NCI-H2171 (cell line): ENCODE measurements around the gene TMEM132C.

Source experiments
- DNase-seq: peaks from one replicate; lab custom pipeline; 2025; lab: John Stamatoyannopoulos, UW

TMEM132C gene

GRCh38 chr12:128664501-128664900 lies 397.5 kb downstream of the TMEM132C start:
- no peak for DNase-seq

DNA sequence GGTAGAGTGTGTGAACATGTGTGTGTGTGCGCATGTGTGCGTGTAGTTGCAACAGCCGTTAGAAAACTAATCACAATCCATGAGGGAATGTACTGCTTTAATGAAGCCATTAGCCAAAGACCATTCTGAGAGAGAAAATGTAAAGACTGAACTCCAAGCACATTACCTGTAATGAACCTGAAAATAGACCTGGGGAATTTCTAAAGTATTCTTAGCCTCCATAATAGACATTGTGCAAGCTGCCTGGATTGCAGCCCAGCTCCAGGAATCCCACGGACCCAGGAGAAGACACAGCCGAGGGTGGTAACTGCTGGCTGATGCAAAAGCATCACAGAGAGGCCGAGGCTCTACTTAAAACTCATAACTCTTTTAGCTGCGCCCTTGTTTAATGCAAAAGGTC lies 400.2 kb downstream of the TMEM132C start:
- DNase-seq: no peak

- DNase-seq: no peak
Measured at GRCh38 chr12:128671528-128672042, 404.6 kb downstream of the TMEM132C start.

DNA sequence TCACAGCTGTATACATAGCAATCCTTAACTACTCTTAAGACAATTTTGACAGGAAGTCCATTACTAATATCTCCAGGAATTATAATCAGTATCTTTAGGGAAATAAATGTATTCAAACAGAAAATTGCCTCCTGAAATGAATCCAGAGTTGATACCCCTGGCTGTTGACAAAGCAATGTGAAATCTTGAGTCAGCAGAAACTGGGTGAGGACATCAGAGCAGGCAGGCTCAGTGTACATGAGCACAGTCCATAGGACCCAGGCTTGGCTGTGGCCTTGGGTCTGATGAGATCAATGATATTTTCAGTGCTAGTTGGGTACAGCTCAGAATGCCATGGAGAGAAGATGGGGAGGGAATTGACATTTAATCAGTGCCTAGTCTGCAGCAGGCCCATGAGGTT lies 405.5 kb downstream of the TMEM132C start:
- DNase-seq: no peak

- DNase-seq: no peak
Measured at GRCh38 chr12:128672893-128673292, 405.9 kb downstream of the TMEM132C start.

- DNase-seq: no peak
Measured at GRCh38 chr12:128675576-128675975, 408.6 kb downstream of the TMEM132C start.

DNA sequence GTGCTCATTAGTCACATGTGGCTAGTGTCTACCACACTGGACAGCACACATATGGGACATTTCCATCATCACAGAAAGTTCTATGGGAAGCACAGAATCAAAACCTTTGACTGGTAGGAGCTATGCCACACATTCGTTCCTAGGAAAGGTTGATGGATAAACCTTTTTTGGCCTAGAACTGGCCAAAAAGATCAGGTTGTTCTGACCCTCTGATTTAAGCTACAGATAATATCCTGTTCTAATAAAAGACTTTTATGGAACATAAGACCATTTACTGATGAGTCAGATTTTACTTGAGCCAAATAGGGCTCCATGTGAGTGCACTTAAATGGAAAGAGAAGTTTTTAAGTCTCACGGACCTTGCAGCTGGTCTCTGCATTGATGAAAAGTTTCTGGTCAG lies 413.6 kb downstream of the TMEM132C start:
- no peak for DNase-seq

- no peak for DNase-seq
Measured at GRCh38 chr12:128682548-128683275, 415.7 kb downstream of the TMEM132C start.

DNA sequence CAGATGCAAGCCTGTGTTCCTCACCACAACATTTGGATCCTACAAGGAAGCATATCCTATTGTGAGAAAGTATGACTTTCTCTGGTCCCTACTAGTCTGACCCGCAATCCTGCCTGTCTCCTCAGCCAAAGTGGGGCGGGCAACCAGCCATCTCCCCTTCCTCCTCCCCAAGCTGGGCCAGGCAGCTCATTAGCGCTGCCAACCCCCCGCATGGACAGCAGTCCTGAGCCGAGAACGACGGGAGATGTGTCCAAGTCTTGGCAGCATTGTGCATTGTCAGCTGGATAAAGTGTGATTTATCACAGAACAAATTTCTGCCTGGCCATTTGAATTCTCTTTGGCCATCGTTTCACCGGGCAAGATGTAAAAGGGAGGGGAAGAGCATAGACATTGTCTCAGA lies 417.4 kb downstream of the TMEM132C start:
- no peak for DNase-seq

DNA sequence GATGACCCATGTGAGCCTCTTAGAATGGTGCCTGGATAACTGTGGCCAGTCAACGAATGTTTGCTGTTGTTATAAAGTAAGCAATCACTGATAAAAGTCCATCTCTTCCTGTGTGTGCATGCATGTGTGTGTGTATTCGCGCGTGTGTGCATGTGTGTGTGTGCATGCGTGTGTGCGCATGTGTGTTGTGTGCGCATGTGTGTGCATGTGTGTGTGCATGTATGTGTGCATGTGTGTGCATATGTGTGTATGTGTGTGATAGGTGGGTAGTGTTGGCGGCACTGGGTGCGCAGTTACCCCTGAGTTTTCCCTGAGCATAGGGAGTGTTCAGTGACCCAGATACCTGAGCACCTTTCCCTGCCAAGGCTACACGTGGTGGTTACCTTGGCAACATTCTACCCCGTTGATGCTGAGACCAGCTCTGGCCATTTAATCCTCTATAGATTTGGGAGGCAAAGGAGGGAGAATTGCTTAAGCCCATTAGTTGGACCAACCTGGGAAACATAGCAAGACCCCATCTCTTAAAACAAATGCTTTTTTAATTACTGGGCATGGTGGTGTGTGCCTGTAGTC lies 419.0 kb downstream of the TMEM132C start:
- DNase-seq: no peak

- no peak for DNase-seq
Measured at GRCh38 chr12:128687851-128688250, 420.9 kb downstream of the TMEM132C start.

DNA sequence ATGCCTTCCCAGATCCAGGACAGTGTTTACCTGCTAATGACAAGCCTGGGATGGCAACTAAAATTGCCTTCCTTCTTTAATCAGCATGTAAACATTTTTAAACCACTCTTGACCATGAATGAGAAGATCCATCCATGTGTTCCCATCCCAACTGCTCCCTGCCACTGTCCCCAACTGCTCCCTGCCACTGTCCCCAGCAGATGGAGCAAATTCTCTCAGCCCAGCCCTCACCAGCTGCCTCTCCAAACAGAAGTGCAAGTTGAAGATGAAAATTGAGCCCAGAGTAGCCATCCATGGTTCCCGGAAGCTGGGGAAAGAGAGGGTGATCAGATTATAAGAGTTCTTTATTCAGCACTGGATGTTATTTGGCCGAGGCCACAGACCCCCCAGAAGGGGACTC lies 423.7 kb downstream of the TMEM132C start:
- DNase-seq: no peak

DNA sequence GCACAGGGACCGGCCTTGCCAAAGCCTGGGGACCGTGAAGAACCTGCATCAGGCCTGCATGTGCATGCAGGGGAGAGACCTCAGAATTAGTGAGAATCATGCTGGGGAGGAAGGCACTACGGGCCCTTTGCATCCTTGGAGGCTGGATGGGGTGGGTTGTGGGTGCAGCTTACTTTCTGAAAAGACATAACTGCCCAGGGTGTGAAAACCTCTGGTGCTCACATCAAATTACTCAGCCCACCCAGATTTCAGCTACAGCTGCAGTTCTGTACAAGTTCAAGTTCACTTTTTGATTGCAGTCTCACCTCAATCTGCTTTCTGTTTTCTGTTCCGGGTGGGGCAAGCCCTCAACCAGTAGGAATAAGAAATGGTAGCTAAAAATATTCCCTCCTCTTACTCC lies 426.1 kb downstream of the TMEM132C start:
- no peak for DNase-seq

DNA sequence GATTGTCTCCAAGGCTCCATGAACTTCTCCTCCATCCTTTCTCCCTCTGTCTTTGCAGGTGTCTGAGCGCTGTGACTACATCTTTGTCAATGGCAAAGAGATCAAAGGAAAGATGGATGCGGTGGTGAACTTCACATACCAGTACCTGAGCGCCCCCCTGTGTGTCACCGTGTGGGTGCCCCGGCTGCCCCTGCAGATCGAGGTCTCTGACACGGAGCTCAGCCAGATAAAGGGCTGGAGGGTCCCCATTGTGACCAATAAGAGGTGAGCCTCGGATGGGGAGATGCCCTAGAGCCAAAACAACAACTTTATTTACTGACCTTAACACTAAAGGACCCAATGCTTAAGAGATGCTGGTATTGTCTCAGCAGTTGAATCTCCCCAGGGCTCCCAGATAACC lies 426.8 kb downstream of the TMEM132C start:
- DNase-seq: no peak

GRCh38 chr12:128694445-128694844 lies 427.5 kb downstream of the TMEM132C start:
- no peak for DNase-seq

GRCh38 chr12:128695697-128696096 lies 428.7 kb downstream of the TMEM132C start:
- DNase-seq: no peak

- no peak for DNase-seq
Measured at GRCh38 chr12:128698301-128698972, 431.5 kb downstream of the TMEM132C start.

DNA sequence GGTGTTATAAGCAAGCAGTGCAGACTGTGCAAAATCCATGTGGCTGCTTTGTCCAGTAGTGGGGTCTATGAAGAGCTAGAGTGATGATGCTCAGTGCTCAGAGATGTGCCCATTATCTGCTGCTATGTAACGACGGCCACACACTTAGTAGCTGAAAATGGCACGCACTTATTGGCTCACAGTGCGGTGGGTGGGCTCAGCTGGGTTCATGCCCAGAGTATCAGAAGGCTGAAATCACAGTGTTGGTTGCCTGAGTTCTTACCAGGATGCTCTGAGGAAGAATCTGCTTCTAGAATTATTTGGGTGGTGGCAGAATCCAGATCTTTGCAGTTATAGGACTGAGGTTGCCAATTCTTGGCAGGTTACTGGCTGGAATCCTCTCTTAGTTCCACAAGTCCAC lies 432.1 kb downstream of the TMEM132C start:
- DNase-seq: no peak

- no peak for DNase-seq
Measured at GRCh38 chr12:128702371-128702770, 435.4 kb downstream of the TMEM132C start.

GRCh38 chr12:128705140-128705539 lies 438.2 kb downstream of the TMEM132C start:
- no peak for DNase-seq

- no peak for DNase-seq
Measured at GRCh38 chr12:128707488-128707887, 440.5 kb downstream of the TMEM132C start.

DNA sequence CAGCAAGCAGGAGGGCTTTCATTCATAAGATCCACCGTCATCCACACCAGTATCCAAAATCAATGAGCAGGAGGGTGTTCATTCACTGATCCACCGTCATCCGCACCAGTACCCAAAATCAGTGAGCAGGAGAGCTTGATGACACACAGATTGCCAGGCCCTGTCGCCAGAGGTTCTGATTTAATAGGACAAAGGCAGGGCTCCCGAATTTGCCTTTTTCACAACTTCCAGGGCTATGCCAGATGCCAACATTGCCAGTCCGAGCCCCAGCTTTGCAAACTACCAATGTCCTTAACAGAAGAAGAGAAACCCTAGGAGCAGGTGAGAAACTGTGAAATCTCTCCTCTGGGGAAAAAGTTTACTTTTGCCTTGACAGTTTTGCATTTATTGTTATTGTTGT lies 441.8 kb downstream of the TMEM132C start:
- no peak for DNase-seq

GRCh38 chr12:128709660-128710059 lies 442.7 kb downstream of the TMEM132C start:
- DNase-seq: no peak
